BLaER1 (cell line): Measurements from ENCODE around the gene P3H4.

Source experiments
- H3K27ac ChIP-seq: shearing (Covaris generic); formaldehyde crosslinking; 2 replicates; pipeline ENCODE4 v1.8.1; 2022
- H3K27me3 ChIP-seq: shearing (Covaris generic); formaldehyde crosslinking; 2 replicates; pipeline ENCODE4 v1.8.1; 2022
- H3K36me3 ChIP-seq: shearing (Covaris generic); formaldehyde crosslinking; 2 replicates; pipeline ENCODE4 v1.8.1; 2022
- H3K4me1 ChIP-seq: shearing (Covaris generic); formaldehyde crosslinking; 2 replicates; pipeline ENCODE4 v1.8.1; 2022
- H3K4me2 ChIP-seq: shearing (Covaris generic); formaldehyde crosslinking; 2 replicates; pipeline ENCODE4 v1.8.1; 2022
- H3K4me3 ChIP-seq: shearing (Covaris generic); formaldehyde crosslinking; 2 replicates; pipeline ENCODE4 v1.8.1; 2022
- H3K9ac ChIP-seq: shearing (Covaris generic); formaldehyde crosslinking; 2 replicates; pipeline ENCODE4 v1.8.1; 2022
- H3K9me3 ChIP-seq: shearing (Covaris generic); formaldehyde crosslinking; 2 replicates; pipeline ENCODE4 v1.8.1; 2022
- H4K20me1 ChIP-seq: shearing (Covaris generic); formaldehyde crosslinking; 2 replicates; pipeline ENCODE4 v1.8.1; 2022
- Cebpa-rat ChIP-seq: shearing (Covaris generic); IDR thresholded peaks from 2 replicates; pipeline ENCODE4 v1.8.1; 2022

The P3H4 gene

GRCh38 chr17:41803049-41804020, 8.4 kb downstream of the P3H4 start:
- H3K4me1 ChIP-seq, result peaks cover 35% of the 10 kb centered on the region
- no peaks in the 10 kb centered on the region for H3K27me3 ChIP-seq
- TF ChIP-seq Cebpa-rat, result no peak
- H3K4me2 ChIP-seq, result peak overlapping the region; percentile 71
- no peak overlapping the region for H3K9ac ChIP-seq
- no peaks in the 10 kb centered on the region for H3K9me3 ChIP-seq
- no peak overlapping the region for H3K4me3 ChIP-seq
- H4K20me1 ChIP-seq, result no peaks in the 10 kb centered on the region
- H3K36me3 ChIP-seq, result peaks cover 35% of the 10 kb centered on the region; the same call in 1 of the 2 replicates
- peak overlapping the region; percentile 44 for H3K27ac ChIP-seq

DNA sequence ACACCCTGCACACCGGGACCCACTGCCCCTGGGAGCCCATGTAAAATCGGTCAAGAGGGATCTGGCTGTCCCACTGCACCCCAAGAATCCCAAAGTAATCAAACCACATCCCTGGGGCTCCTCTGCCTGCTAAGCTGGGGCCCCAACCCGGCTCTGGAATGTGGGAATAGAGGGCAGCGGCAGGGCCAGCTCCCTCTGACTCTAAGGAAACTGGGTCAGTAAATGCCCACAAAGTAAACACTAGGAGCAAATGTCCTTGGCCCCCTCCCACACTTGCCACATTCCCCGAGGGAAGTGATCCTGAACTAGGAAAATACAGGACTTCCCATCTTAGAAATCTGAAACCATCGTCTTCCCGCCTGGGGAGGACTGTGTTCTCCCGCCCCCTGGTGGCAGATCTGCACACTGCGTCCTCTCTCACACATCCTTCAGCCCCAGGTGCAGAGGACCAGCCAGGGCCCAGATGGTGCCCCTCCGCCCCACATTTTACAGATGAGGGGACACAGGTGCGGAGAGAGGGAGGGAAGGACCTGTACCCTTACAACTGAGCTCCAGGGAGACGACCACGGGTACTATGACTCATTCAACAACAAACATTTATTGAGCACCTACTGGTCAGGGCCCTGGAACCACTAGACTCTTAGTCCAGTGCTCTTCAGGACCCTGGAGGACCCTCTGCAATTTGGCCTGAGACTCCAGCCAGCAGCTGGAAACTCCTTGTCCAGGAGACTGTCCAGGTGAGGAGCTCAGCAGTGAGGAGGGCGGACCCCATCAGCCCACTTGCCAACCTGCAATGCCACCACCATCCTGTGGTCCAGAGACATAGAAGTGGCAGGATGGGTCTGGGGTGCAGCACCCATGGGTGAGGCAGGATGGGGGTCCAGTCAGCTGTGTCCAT, 10.1 kb downstream of the P3H4 start:
- Histone ChIP-seq H3K4me1 (peaks cover 35% of the 10 kb centered on the region), H3K36me3 (peaks cover 24% of the 10 kb centered on the region; the same call in 1 of the 2 replicates), H4K20me1 (no peaks in the 10 kb centered on the region), H3K27me3 (no peaks in the 10 kb centered on the region), H3K9ac (no peak overlapping the region), H3K4me3 (no peak overlapping the region), H3K27ac (peak overlapping the region; percentile 18; the same call in 1 of the 2 replicates), H3K4me2 (peak overlapping the region; percentile 66), H3K9me3 (no peaks in the 10 kb centered on the region)
- no peak for TF ChIP-seq Cebpa-rat

DNA sequence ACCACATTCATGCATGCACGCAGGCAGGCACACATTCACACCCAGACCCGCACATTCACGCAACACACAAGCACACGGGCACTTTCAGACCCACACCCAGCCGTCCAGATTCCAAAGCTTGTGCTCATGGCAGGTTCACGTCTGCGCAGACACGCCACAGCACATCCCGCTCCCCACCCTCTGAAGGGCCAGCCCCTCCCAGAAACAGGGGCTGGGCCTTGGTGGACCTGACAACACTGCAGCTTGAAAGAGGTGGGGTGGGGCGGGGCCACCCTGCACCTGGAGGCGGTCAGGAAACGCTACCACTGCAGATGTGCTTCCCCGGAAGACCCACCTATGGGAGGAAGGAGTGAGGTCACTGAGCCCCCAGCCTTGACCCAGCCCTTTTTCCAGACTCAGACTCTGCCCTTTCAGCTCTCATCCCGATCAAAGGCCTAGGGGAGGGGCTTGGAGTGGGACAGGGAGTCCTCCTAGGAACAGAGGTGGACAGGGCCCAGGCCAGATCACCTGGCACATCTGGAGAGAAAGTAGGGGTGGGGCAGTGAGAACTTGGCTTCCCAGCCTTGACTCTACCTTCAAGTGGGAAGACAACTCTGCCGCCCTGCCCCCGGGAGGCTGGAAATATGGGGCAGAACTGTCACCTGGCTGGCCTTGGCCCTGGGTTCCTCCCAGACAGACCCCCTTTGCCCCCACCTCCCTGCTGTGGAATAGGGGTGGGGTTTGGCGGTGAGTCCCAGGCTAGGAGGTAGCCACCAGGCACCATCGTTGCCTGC, 11.0 kb downstream of the P3H4 start:
- no peaks in the 10 kb centered on the region for H4K20me1 ChIP-seq
- H3K36me3 ChIP-seq, result peaks cover 16% of the 10 kb centered on the region; the same call in 1 of the 2 replicates
- no peaks in the 10 kb centered on the region for H3K27me3 ChIP-seq
- peak overlapping the region; percentile 66 for H3K4me2 ChIP-seq
- peak overlapping the region; percentile 18; the same call in 1 of the 2 replicates for H3K27ac ChIP-seq
- no peak for TF ChIP-seq Cebpa-rat
- H3K9me3 ChIP-seq, result no peaks in the 10 kb centered on the region
- peaks cover 35% of the 10 kb centered on the region for H3K4me1 ChIP-seq
- H3K9ac ChIP-seq, result no peak overlapping the region
- no peak overlapping the region for H3K4me3 ChIP-seq

DNA sequence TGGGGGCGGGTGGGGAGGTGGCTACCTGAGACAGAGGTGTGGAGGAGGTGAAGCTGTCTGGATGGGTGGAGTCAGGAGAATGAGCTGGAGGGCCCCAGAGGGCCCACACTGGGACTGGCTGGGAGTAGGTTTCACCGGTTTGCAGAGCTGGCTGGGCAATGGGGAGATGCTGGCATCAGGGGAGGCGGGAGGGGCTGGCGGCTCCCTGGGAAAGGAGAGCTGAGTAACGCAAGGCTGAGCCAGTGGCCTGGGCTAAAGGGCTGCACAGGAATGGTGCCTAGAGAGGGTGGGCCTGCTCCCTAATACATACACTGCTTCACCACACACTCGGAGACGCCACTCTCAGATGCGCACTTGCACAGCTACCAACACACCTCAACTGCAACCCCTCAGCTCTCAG, 12.4 kb downstream of the P3H4 start:
- no peak overlapping the region for H3K4me3 ChIP-seq
- no peaks in the 10 kb centered on the region for H3K27me3 ChIP-seq
- TF ChIP-seq Cebpa-rat, result no peak
- no peaks in the 10 kb centered on the region for H3K9me3 ChIP-seq
- no peaks in the 10 kb centered on the region for H4K20me1 ChIP-seq
- no peak overlapping the region for H3K27ac ChIP-seq
- H3K4me1 ChIP-seq, result peaks cover 32% of the 10 kb centered on the region
- H3K36me3 ChIP-seq, result peaks cover 11% of the 10 kb centered on the region; the same call in 1 of the 2 replicates
- H3K4me2 ChIP-seq, result no peak overlapping the region
- no peak overlapping the region for H3K9ac ChIP-seq

- peaks cover 5% of the 10 kb centered on the region; the same call in 1 of the 2 replicates for H3K36me3 ChIP-seq
- H3K9me3 ChIP-seq, result no peaks in the 10 kb centered on the region
- no peak overlapping the region for H3K27ac ChIP-seq
- no peak overlapping the region for H3K9ac ChIP-seq
- no peak overlapping the region for H3K4me3 ChIP-seq
- peaks cover 34% of the 10 kb centered on the region for H3K4me1 ChIP-seq
- no peak for TF ChIP-seq Cebpa-rat
- H3K4me2 ChIP-seq, result no peak overlapping the region
- H3K27me3 ChIP-seq, result no peaks in the 10 kb centered on the region
- no peaks in the 10 kb centered on the region for H4K20me1 ChIP-seq
Measured at GRCh38 chr17:41797377-41797776, 14.4 kb downstream of the P3H4 start.

- TF ChIP-seq Cebpa-rat, result no peak
- Histone ChIP-seq H3K4me1 (peaks cover 33% of the 10 kb centered on the region), H3K9ac (no peak overlapping the region), H3K4me3 (no peak overlapping the region), H3K27ac (no peak overlapping the region), H4K20me1 (no peaks in the 10 kb centered on the region), H3K9me3 (no peaks in the 10 kb centered on the region), H3K27me3 (no peaks in the 10 kb centered on the region), H3K36me3 (no peaks in the 10 kb centered on the region), H3K4me2 (no peak overlapping the region)
Measured at GRCh38 chr17:41796121-41796895, 15.4 kb downstream of the P3H4 start.

GRCh38 chr17:41794540-41794975, 17.2 kb downstream of the P3H4 start:
- no peak overlapping the region for H3K27ac ChIP-seq
- H3K27me3 ChIP-seq, result no peaks in the 10 kb centered on the region
- H3K4me3 ChIP-seq, result no peak overlapping the region
- no peak overlapping the region for H3K4me2 ChIP-seq
- H4K20me1 ChIP-seq, result no peaks in the 10 kb centered on the region
- H3K9me3 ChIP-seq, result no peaks in the 10 kb centered on the region
- no peaks in the 10 kb centered on the region for H3K36me3 ChIP-seq
- peaks cover 38% of the 10 kb centered on the region for H3K4me1 ChIP-seq
- TF ChIP-seq Cebpa-rat, result no peak
- no peak overlapping the region for H3K9ac ChIP-seq

DNA sequence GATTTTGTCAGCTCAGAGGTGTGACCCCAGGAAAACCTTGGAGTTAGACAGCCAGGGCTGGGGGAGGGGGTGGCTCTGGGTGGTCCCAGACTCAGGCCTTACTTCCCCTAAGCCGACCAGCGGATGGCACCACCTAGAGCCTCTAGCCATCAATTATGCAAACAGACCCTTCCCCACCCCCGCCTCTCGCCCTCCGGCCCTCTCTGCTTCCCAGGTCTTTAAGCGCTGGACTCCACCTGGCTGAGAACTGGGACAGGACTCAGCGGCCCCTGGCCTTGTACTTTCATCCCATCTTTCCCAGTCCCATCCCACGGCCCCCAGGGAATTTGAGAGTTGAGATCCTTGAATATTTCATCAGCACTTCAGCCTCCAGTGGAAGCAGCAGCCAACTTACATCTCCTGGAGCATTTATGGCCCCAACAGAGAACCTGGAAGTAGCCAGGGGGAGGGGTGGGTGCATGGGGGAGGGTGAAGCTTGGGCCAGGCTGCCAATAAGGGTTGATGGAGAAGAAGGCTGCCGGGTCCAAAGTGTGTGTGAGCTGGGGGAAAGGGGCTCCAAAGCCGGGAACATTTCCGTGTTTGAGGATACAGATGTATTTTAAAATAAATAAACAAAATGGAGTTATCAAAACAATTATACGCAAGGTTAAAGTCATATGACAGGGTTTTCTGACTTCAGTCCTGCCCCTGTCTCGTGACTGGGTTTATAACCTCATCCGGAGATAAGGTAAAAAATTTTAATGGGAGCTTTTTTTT, 17.8 kb downstream of the P3H4 start:
- no peak overlapping the region for H3K9ac ChIP-seq
- no peak overlapping the region for H3K27ac ChIP-seq
- no peaks in the 10 kb centered on the region for H3K36me3 ChIP-seq
- no peaks in the 10 kb centered on the region for H3K27me3 ChIP-seq
- no peak for TF ChIP-seq Cebpa-rat
- peaks cover 44% of the 10 kb centered on the region for H3K4me1 ChIP-seq
- no peaks in the 10 kb centered on the region for H4K20me1 ChIP-seq
- H3K4me2 ChIP-seq, result no peak overlapping the region; the same call in 1 of the 2 replicates
- H3K9me3 ChIP-seq, result no peaks in the 10 kb centered on the region
- no peak overlapping the region for H3K4me3 ChIP-seq
